H9 (cell line): ENCODE measurements around the gene IRF4. TPM values are rescaled to one million over a fixed set of nuclear protein-coding genes. Genes with fewer than 3 reads are reported as not detected.

Experiments used
- DNase-seq: peaks from one replicate; pipeline ENCODE4 v3.0.0-alpha.2; 2017
- H2AFZ ChIP-seq: one replicate; pipeline ENCODE4 v1.6.1; 2013; ENCODE audit warnings: mild to moderate bottlenecking, low read length, control low read depth, moderate library complexity
- H2AK5ac ChIP-seq: 2 replicates; pipeline ENCODE4 v1.6.1; 2013; ENCODE audit warnings: low read length, control low read depth, mixed read lengths; ENCODE audit not compliant: insufficient read length
- H2BK120ac ChIP-seq: one replicate; pipeline ENCODE4 v1.6.1; 2013; ENCODE audit warnings: low read depth, mild to moderate bottlenecking, low read length, control low read depth, inconsistent platforms; ENCODE audit not compliant: poor library complexity, severe bottlenecking
- H2BK12ac ChIP-seq: 2 replicates; pipeline ENCODE4 v1.6.1; 2013; ENCODE audit warnings: low read length, control low read depth, mixed read lengths, low read depth; ENCODE audit not compliant: insufficient read length
- H2BK15ac ChIP-seq: 2 replicates; pipeline ENCODE4 v1.6.1; 2013; ENCODE audit warnings: low read depth, low read length, control low read depth
- H2BK20ac ChIP-seq: one replicate; pipeline ENCODE4 v1.6.1; 2013; ENCODE audit warnings: low read depth, mild to moderate bottlenecking, low read length, control low read depth, inconsistent platforms; ENCODE audit not compliant: poor library complexity, severe bottlenecking
- H2BK5ac ChIP-seq: 2 replicates; pipeline ENCODE4 v1.6.1; 2013; ENCODE audit warnings: low read length, control low read depth, mixed read lengths; ENCODE audit not compliant: insufficient read length
- H3K14ac ChIP-seq: 2 replicates; pipeline ENCODE4 v1.6.1; 2013; ENCODE audit warnings: low read length, control low read depth; ENCODE audit not compliant: insufficient read depth
- H3K18ac ChIP-seq: 2 replicates; pipeline ENCODE4 v1.6.1; 2013; ENCODE audit warnings: low read depth, mild to moderate bottlenecking, mixed read lengths, low read length, control low read depth; ENCODE audit not compliant: insufficient read length
- H3K23ac ChIP-seq: 2 replicates; pipeline ENCODE4 v1.6.1; 2013; ENCODE audit warnings: low read length, control low read depth, mixed read lengths, low read depth; ENCODE audit not compliant: insufficient read length
- H3K23me2 ChIP-seq: 2 replicates; pipeline ENCODE4 v1.6.1; 2013; ENCODE audit warnings: low read depth, mild to moderate bottlenecking, mixed read lengths, low read length, control low read depth; ENCODE audit not compliant: insufficient read length, poor library complexity, severe bottlenecking
- H3K27ac ChIP-seq: 2 replicates; pipeline ENCODE4 v1.5.1; 2013; ENCODE audit warnings: low read length, control low read depth, mixed read lengths, low read depth; ENCODE audit not compliant: insufficient read length
- H3K27me3 ChIP-seq: 2 replicates; pipeline ENCODE4 v1.6.1; 2013; ENCODE audit warnings: low read length, control low read depth, inconsistent platforms; ENCODE audit not compliant: insufficient read depth
- H3K4ac ChIP-seq: 2 replicates; pipeline ENCODE4 v1.6.1; 2013; ENCODE audit warnings: low read depth, mild to moderate bottlenecking, control low read depth, inconsistent platforms, low read length, moderate library complexity
- H3K4me1 ChIP-seq: 2 replicates; pipeline ENCODE4 v1.6.1; 2013; ENCODE audit warnings: low read length, control low read depth, inconsistent platforms; ENCODE audit not compliant: insufficient read depth
- H3K4me2 ChIP-seq: 2 replicates; pipeline ENCODE4 v1.6.1; 2013; ENCODE audit warnings: low read length, control low read depth, mixed read lengths; ENCODE audit not compliant: insufficient read length, insufficient read depth
- H3K56ac ChIP-seq: 2 replicates; pipeline ENCODE4 v1.6.1; 2013; ENCODE audit warnings: low read depth, mild to moderate bottlenecking, mixed read lengths, low read length, control low read depth; ENCODE audit not compliant: insufficient read length
- H3K79me1 ChIP-seq: 2 replicates; pipeline ENCODE4 v1.6.1; 2013; ENCODE audit warnings: low read depth, mild to moderate bottlenecking, moderate library complexity, low read length, control low read depth, inconsistent platforms; ENCODE audit not compliant: insufficient read depth, poor library complexity, severe bottlenecking
- H3K79me2 ChIP-seq: 2 replicates; pipeline ENCODE4 v1.6.1; 2013; ENCODE audit warnings: low read length, control low read depth, inconsistent platforms; ENCODE audit not compliant: insufficient read depth
- H3K9ac ChIP-seq: 2 replicates; pipeline ENCODE4 v1.6.1; 2013; ENCODE audit warnings: low read length, control low read depth, mixed read lengths; ENCODE audit not compliant: insufficient read length; ENCODE audit errors: extremely low read depth
- H3K9me3 ChIP-seq: one replicate; pipeline ENCODE4 v1.6.1; 2013; ENCODE audit warnings: low read depth, low read length, inconsistent platforms; ENCODE audit not compliant: control insufficient read depth
- H3T11ph ChIP-seq: one replicate; pipeline ENCODE4 v1.6.1; 2013; ENCODE audit warnings: mild to moderate bottlenecking, low read length, control low read depth, inconsistent platforms
- H4K20me1 ChIP-seq: one replicate; pipeline ENCODE4 v1.6.1; 2013; ENCODE audit not compliant: control insufficient read depth, insufficient read length, insufficient read depth
- H4K5ac ChIP-seq: 2 replicates; pipeline ENCODE4 v1.6.1; 2013; ENCODE audit warnings: low read depth, mild to moderate bottlenecking, mixed read lengths, low read length, control low read depth; ENCODE audit not compliant: insufficient read length
- H4K8ac ChIP-seq: replicated peaks from 2 replicates; pipeline ENCODE4 v1.6.1; 2013; ENCODE audit warnings: low read length, control low read depth, mixed read lengths, low read depth; ENCODE audit not compliant: insufficient read length
- H4K91ac ChIP-seq: 2 replicates; pipeline ENCODE4 v1.6.1; 2013; ENCODE audit warnings: low read depth, mild to moderate bottlenecking, moderate library complexity, mixed read lengths, low read length, control low read depth; ENCODE audit not compliant: insufficient read length
- H3K27ac Mint-ChIP-seq, 3 experiments: 2 replicates in 2 of 3; 3 replicates in 1 of 3; pipeline ENCODE4 v1.8.0; 2020 to 2021; ENCODE audit warnings: mixed read lengths in 3 of 3, mild to moderate bottlenecking in 1 of 3, moderate library complexity in 1 of 3
- H3K27me3 Mint-ChIP-seq: 2 replicates; pipeline ENCODE4 v1.8.0; 2021; ENCODE audit warnings: low read depth, mild to moderate bottlenecking, moderate library complexity, mixed read lengths
- H3K36me3 Mint-ChIP-seq, 3 experiments: 2 replicates in 2 of 3; 3 replicates in 1 of 3; pipeline ENCODE4 v1.8.0; 2020 to 2021; ENCODE audit warnings: low read depth in 3 of 3, mixed read lengths in 3 of 3; ENCODE audit not compliant: insufficient read depth in 1 of 3
- H3K4me1 Mint-ChIP-seq, 2 experiments: 2 replicates each; pipeline ENCODE4 v1.8.0; 2020; ENCODE audit warnings: mixed read lengths in 2 of 2
- H3K4me3 Mint-ChIP-seq, 2 experiments: 2 replicates in 1 of 2; 3 replicates in 1 of 2; pipeline ENCODE4 v1.8.0; 2020 to 2021; ENCODE audit warnings: mild to moderate bottlenecking in 2 of 2, mixed read lengths in 2 of 2, moderate library complexity in 1 of 2
- H3K9me3 Mint-ChIP-seq, 2 experiments: 2 replicates in 1 of 2; 3 replicates in 1 of 2; pipeline ENCODE4 v1.8.0; 2020; ENCODE audit warnings: mild to moderate bottlenecking in 2 of 2, mixed read lengths in 2 of 2, moderate library complexity in 1 of 2
- WGBS: extraction: QIAGEN DNeasy Blood & Tissue Kit; methylation state at CpG from one replicate; pipeline ENCODE4 v1.1.7; 2013; ENCODE audit warnings: missing lambda C conversion rate, low lambda C conversion rate, mixed read lengths; ENCODE audit not compliant: insufficient read length; ENCODE audit errors: extremely low coverage; 5-methylcytosine and 5-hydroxymethylcytosine counted together
- total RNA-seq: library from RNA; stranded (reverse); gene quantifications from 2 replicates; pipeline ENCODE4 v1.2.1, GENCODE V29; 2021
- TF ChIP-seq, protein P1 (sequence below): fragments of 200-600 bp; sonication (generic); conservative IDR thresholded peaks from 3 replicates; pipeline ENCODE4 v1.8.0; 2021; ENCODE audit warnings: antibody characterized with exemption, mild to moderate bottlenecking

Gene IRF4
- total RNA-seq, 1 experiment from 2014 or later = 0.31 TPM

DNA sequence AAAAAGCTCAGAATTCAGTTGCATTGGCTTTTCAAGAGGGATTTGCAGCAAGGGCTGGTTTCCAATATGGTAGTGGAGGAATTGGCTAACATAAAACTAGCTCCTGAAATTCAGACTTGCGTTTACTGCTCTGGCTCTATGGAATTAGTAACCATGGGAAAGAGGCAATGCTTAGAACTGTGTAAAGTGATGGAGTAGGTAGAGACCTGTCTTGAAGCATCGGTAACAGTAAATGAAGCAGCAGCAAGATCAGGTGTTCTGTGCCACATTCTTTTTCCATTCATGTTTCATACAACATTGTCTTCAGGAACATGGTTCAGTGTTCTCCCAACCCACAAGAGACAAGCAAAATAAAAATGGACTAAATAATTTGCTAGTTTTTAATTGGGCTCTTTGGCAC lies 6.5 kb downstream of the IRF4 start:
- peaks cover 19% of the 10 kb centered on the region; the same call in 1 of the 2 replicates for H3K27me3 ChIP-seq

More for the DNA sequence above, 6.5 kb downstream of the IRF4 start:
- Histone ChIP-seq H3K4me2 (no peak overlapping the region), H4K5ac (no peak overlapping the region), H3K23me2 (peaks cover 2% of the 10 kb centered on the region), H3K79me2 (no peaks in the 10 kb centered on the region), H2BK120ac (no peak overlapping the region), H3K18ac (no peak overlapping the region), H3T11ph (no peak overlapping the region), H3K9ac (no peak overlapping the region), H3K9me3 (no peaks in the 10 kb centered on the region), H2BK20ac (no peak overlapping the region), H2BK12ac (no peak overlapping the region), H3K4me1 (no peaks in the 10 kb centered on the region), H4K8ac (no peak overlapping the region), H3K4ac (no peak overlapping the region), H2BK5ac (no peak overlapping the region), H4K91ac (no peak overlapping the region), H2AFZ (no peak overlapping the region), H3K23ac (no peak overlapping the region), H3K27ac (no peak overlapping the region), H2BK15ac (no peak overlapping the region), H3K79me1 (no peaks in the 10 kb centered on the region), H3K56ac (no peak overlapping the region), H4K20me1 (no peaks in the 10 kb centered on the region), H2AK5ac (no peak overlapping the region), H3K14ac (no peak overlapping the region)
- H3K36me3 Mint-ChIP-seq = no peaks in the 10 kb centered on the region; a peak in 2 of 7 replicates
- H3K4me1 Mint-ChIP-seq = peaks cover 6% of the 10 kb centered on the region in 2 experiments
- no peak overlapping the region for H3K27ac Mint-ChIP-seq
- no peak overlapping the region for H3K4me3 Mint-ChIP-seq
- peaks cover 54% of the 10 kb centered on the region for H3K27me3 Mint-ChIP-seq
- WGBS = no CpG with 5 or more reads among the region's 2 CpGs
- no peak for DNase-seq
- TF ChIP-seq, protein P1, sequence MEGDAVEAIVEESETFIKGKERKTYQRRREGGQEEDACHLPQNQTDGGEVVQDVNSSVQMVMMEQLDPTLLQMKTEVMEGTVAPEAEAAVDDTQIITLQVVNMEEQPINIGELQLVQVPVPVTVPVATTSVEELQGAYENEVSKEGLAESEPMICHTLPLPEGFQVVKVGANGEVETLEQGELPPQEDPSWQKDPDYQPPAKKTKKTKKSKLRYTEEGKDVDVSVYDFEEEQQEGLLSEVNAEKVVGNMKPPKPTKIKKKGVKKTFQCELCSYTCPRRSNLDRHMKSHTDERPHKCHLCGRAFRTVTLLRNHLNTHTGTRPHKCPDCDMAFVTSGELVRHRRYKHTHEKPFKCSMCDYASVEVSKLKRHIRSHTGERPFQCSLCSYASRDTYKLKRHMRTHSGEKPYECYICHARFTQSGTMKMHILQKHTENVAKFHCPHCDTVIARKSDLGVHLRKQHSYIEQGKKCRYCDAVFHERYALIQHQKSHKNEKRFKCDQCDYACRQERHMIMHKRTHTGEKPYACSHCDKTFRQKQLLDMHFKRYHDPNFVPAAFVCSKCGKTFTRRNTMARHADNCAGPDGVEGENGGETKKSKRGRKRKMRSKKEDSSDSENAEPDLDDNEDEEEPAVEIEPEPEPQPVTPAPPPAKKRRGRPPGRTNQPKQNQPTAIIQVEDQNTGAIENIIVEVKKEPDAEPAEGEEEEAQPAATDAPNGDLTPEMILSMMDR = no peak
- peaks cover 3 to 4% of the 10 kb centered on the region in 2 experiments; a peak in 4 of 5 replicates for H3K9me3 Mint-ChIP-seq
